DND-41 (cell line): ENCODE measurements around the gene ARHGEF17.

ENCODE experiments used
- CTCF ChIP-seq: IDR thresholded peaks from 2 replicates; pipeline ENCODE4 v1.5.1; 2012; ENCODE audit warnings: borderline replicate concordance, low read length, moderate library complexity, mild to moderate bottlenecking; ENCODE audit not compliant: poor library complexity, severe bottlenecking; ENCODE audit errors: extremely low read depth
- EZH2 ChIP-seq: IDR thresholded peaks from 3 replicates; pipeline ENCODE4 v1.6.1; 2012; ENCODE audit warnings: borderline replicate concordance, low read depth, mild to moderate bottlenecking, moderate library complexity, low read length, inconsistent platforms; ENCODE audit not compliant: severe bottlenecking

- TF ChIP-seq CTCF (no peak), EZH2 (no peak)
These were observed 2.8 kb downstream of the ARHGEF17 start for GRCh38 chr11:73310661-73311393.
